Kasumi-1 (cell line): Measurements from ENCODE around the gene NLRC5.
"Not testable (repeated sequence)": the region's sequence is repeated elsewhere in the genome, so short reads cannot be mapped to it uniquely, and the experiment has no call there.

ENCODE experiments used
- DNase-seq, 2 experiments: peaks; one replicate each; lab custom pipeline; 2025; lab: John Stamatoyannopoulos, UW

Gene NLRC5

DNA sequence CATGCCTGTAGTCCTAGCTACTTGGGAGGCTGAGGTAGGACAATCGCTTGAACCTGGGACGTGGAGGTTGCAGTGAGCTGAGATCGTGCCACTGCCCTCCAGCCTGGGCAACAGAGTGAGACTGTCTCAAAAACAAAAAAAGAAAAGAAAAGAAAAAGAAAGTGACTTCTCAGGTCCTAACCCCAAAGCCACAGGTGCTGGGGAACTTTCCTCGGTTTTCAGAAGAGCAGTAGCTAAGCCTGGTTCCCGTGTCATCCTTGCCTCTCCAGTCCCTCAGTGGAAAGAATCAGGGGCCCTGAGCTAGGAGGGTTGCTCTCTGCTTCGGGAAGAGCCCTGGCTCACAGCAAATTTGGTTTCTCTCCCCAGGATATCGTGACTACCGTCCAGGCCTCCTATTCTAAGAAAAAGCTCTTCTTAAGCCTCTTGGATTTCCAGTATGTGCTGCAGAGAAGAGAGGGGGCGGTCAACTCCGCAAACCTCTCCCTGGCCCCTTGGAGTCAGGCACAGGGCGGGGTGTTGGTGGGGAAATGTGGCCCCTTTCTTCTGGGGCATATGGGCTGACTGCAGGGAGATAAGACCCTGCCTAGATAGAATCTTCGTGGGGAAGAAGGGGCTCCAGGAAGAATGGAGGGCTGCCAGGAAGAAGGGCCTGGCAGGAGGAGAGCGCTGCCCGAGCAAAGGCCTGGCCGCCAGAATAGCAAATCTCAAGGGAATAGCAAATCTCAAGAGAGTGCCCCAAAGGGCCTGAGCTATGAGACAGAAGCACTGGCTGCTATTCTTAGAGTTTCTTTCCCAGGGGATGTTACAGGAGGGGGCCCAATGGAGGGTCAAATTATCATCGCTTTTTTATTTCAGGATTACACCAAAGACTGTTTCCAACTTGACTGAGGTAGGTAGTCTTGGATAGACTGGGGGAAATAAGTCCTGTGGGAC, 8.3 kb upstream of the NLRC5 start:
- no peak for DNase-seq

DNA sequence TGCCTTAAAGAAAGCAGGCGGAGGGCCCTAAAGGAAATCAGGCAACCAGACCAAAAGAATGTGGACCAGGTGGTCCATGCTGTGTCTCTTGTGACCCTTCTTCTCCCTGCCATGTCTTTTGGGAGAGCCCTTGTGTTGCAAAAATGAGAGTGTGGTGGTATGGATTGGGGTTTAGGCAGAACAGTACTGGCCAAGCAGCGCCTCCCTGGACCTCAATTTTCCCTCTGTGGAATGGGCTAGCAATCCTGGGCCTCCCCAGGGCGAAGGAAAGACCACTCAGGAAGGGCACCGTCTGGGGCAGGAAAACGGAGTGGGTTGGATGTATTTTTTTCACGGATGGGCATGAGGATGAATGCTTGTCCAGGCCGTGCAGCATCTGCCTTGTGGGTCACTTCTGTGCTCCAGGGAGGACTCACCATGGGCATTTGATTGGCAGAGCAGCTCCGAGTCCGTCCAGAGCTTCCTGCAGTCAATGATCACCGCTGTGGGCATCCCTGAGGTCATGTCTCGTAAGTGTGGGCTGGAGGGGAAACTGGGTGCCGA, 7.6 kb upstream of the NLRC5 start:
- DNase-seq = no peak

DNA sequence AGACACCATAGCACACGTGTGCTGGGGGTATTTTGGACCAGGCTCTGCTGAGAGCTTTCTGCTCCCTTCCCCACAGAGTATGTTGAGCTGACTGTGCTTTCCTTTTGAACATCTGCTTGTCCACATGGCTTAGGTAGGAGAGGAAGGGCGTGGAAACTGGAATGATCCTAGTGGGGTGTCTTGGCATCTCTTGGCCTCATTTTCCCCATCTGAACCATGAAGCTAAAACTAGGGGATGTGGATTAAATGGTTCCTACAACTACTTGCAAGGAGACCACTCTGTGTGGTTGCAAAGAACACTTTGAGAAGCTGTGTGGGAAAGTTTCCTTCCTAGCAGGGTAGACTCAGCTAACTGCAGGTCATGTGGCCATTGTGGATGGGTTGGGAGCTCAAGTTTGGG, 6.7 kb upstream of the NLRC5 start:
- DNase-seq = no peak

GRCh38 chr16:56983211-56983751, 6.1 kb upstream of the NLRC5 start:
- DNase-seq = no peak

DNA sequence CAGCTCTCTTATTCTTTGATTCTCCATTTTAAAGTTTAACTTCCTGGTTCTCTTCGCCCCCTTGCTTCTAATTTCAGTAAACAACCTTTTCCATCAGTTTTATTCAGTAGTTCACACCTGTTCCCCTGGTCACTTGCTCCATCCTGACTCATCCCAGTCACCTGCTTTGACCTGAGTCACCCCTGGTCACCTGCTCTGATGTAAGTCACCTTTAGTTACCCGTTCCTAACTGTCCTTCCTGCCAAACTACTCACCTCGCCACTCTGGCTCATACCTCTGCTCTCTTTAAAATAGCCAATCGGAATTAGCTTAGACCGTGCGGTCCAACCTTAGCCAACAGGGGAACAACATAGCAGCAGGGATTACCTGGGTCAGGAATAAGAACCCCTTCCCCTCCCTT, 4.7 kb upstream of the NLRC5 start:
- no peak for DNase-seq

- no peak for DNase-seq
Measured at GRCh38 chr16:56985288-56985961, 3.9 kb upstream of the NLRC5 start.

- no peak for DNase-seq
Measured at GRCh38 chr16:56985962-56986360, 3.4 kb upstream of the NLRC5 start.

DNA sequence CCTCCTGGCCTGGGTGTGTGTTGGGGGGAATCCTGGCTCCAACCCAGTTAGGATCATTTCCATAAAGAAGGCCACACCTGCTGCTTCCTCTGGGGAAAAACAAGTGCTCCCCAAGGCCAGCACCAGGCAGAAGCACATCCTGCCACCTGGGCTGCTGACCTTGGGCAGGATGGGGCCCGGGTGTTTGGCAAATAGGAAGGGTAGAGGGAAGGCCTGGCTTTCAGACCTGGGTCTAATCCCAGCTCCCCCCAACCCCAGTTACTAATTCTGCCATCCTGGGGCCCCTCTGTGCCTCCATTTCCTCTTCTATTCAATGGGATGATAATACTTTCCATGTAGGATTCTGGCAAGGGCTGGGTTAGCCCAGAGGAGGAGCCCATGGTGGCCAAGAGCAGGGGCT, 3.0 kb upstream of the NLRC5 start:
- DNase-seq = no peak

- not testable (repeated sequence) for DNase-seq
Measured at GRCh38 chr16:56986908-56987307, 2.4 kb upstream of the NLRC5 start.

DNA sequence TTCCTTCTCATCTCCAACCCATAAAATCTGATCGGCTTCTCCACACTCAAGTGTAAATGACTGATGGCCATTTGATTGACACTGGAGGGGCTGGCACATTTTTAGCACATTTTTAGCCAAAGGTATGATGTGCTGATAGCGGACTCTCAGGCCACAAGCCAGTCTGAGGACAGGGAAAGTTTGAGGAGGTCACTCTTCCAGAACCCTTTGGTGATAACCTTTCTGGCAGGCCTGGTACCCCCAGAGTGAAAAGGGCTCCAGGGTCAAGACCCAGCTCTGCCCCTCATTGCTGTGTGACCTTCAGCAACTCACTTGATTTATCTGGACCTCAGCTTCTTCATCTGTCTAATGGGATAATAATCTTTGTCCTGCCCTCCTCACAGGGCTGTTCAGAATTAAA, 1.7 kb upstream of the NLRC5 start:
- no peak for DNase-seq

DNA sequence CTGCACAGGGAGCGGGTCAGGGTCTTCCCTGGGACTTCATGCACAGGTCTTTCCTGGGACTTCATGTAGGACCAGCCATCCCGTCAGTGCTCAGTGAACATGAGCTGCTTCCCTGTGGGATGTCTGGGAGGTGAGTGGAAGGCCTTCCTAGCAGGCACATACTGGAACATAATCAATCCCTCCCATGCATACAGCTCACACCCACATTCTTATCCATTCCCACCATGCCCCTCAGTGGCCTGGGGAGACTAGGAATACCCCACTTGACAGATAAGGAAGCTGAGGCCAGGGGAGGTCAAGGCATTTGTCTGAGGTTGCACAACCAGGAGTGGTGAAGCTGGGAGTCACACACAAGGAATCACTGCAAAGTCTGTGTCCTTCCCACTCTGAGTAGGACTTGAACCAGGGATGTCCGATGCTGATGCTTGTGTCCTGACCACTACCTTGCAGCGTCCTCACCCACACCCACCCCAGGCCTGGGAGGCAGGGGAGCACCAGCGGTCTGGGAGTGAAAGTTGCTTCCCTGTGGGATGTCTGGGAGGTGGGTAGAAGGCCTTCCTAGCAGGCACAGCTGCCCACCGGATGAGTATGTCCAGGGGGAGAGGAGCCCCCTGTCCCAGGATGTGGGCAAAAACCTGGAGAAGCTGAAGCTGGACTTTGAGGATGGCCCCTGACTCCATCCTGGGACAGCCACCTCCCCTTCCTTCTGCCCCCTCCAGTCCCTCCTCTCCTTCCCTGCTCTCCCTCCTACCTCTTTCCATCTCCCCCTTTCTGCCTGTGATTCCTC, 1.0 kb upstream of the NLRC5 start:
- DNase-seq = no peak

DNA sequence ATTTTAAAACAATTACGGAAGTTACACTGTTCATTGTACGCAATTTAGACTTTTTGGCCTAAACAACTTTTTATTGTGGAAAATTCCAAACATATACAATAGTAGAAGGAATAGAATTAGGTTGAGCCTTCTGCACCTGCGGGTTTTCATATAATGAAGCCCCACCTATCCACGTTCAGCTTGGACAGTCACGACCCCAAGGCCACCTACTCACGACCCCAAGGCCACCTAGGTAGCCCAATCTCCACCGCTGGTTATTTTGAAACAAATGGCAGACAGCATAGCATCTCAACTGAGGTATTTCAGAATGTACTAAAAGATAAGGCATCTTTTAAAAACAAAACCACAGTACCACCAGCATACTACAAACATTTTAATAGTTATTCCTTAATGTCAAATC, 631 bp downstream of the NLRC5 start:
- no peak for DNase-seq

GRCh38 chr16:56990407-56991286, 1.3 kb downstream of the NLRC5 start:
- DNase-seq = no peak

- DNase-seq = not testable (repeated sequence)
Measured at GRCh38 chr16:56992431-56992830, 3.1 kb downstream of the NLRC5 start.

DNA sequence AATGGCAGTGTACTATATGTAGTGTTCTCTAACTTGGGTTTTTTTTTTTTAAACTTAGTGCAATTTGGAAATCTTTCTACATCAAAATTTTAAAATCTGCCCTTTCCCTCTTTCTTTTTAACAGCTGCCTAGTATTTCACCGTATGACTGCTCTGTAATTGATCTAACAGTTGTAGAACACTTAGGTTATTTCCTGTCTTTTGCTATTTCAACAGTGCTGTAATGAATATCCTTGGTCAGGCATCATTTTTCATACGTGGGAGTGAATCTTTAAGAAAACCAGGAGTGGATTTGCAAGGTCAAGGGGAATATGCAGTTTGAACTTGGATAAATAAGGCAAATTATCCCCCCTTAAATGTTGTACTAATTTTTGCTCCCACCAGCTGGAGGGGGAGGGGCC, 3.8 kb downstream of the NLRC5 start:
- no peak for DNase-seq

DNA sequence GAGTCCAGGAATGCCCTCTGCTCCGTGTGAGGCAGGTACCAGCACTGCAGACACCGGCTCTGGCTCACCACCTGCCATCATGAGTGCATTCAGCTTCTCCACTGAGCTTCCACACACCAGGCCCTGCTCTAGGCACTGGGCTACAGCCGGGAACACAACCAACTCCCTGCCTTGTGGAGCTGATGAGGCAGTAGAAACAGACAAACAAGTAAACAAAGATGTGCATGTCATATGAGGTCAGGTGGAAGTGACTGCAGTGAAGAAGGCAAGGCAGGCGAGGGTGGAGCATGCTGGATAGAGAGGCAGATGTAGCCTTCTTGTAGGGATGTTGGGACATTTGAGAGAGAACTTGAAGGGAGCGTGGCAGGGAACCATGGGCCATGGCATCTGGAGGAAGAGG, 5.0 kb downstream of the NLRC5 start:
- no peak for DNase-seq

GRCh38 chr16:56995136-56995805, 5.9 kb downstream of the NLRC5 start:
- DNase-seq = no peak

GRCh38 chr16:56997264-56997663, 7.9 kb downstream of the NLRC5 start:
- DNase-seq = no peak

DNA sequence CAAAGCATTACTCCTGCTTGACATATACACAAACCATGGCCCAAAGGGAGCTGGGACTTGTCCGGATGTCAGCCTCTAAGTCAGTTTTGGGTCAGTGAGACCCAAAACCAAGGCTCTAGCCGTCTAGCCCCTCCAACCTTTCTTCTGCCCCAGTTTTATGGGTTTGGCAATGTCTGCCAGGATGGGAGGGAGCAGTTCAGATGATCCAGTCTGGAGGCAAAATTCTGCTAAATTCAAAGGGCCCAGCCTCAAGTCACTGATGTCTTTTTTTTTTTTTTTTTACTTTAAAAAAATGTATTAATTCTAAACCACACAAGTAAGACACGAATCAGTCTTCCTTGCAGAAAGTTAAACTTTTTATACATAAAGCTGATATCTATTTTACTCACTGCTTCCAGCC, 8.6 kb downstream of the NLRC5 start:
- DNase-seq = no peak

- DNase-seq = no peak
Measured at GRCh38 chr16:56998352-56998751, 9.0 kb downstream of the NLRC5 start.
